Keratinocyte (primary cell): ENCODE data around the gene LYZL4. TPM values are rescaled to one million over a fixed set of nuclear protein-coding genes. Genes with fewer than 3 reads are reported as not detected.

Experiments used
- DNase-seq: peaks from one replicate; pipeline ENCODE4 v3.0.0-alpha.2; 2011; ENCODE audit warnings: low read depth, missing footprints, low spot score
- FAIRE-seq: peaks from 2 replicates; lab custom pipeline; 2011; peaks lifted over from hg19 to GRCh38; lab: Jason Lieb, UNC
- H2AFZ ChIP-seq: 2 replicates; pipeline ENCODE4 v1.6.0; 2012; ENCODE audit warnings: low read length, control low read depth, inconsistent platforms; ENCODE audit not compliant: control insufficient read depth
- H3K27ac ChIP-seq: 2 replicates; pipeline ENCODE4 v1.5.1; 2011; ENCODE audit warnings: low read length; ENCODE audit not compliant: control insufficient read depth, insufficient read depth
- H3K27me3 ChIP-seq: 3 replicates; pipeline ENCODE4 v1.6.0; 2011; ENCODE audit warnings: low read length; ENCODE audit not compliant: control insufficient read depth, insufficient read depth; ENCODE audit errors: extremely low read depth
- H3K36me3 ChIP-seq, 2 experiments: 2 replicates in 1 of 2; 3 replicates in 1 of 2; pipeline ENCODE4 v1.5.1; 2011; ENCODE audit warnings: low read length in 2 of 2, mild to moderate bottlenecking in 1 of 2; ENCODE audit not compliant: control insufficient read depth in 2 of 2, insufficient read depth in 2 of 2; ENCODE audit errors: extremely low read depth in 1 of 2
- H3K4me1 ChIP-seq: 3 replicates; pipeline ENCODE4 v1.5.1; 2011; ENCODE audit warnings: low read length; ENCODE audit not compliant: control insufficient read depth, insufficient read depth; ENCODE audit errors: extremely low read depth
- H3K4me2 ChIP-seq: 3 replicates; pipeline ENCODE4 v1.6.0; 2011; ENCODE audit warnings: low read depth, low read length; ENCODE audit not compliant: control insufficient read depth, insufficient read depth; ENCODE audit errors: extremely low read depth
- H3K4me3 ChIP-seq, 3 experiments: fragments of 200-600 bp in 1 of 3; sonication (generic) in 1 of 3; 2 replicates in 2 of 3; 3 replicates in 1 of 3; pipeline ENCODE4 v1.5.1; 2011 to 2016; ENCODE audit warnings: low read length in 3 of 3, mild to moderate bottlenecking in 3 of 3, control low read depth in 2 of 3, inconsistent platforms in 1 of 3, low read depth in 1 of 3, mixed read lengths in 1 of 3, mixed run types in 1 of 3, moderate library complexity in 1 of 3; ENCODE audit not compliant: control insufficient read depth in 2 of 3, insufficient read depth in 2 of 3; ENCODE audit errors: extremely low read depth in 1 of 3
- H3K79me2 ChIP-seq: 2 replicates; pipeline ENCODE4 v1.6.0; 2012; ENCODE audit warnings: low read length; ENCODE audit not compliant: control insufficient read depth, insufficient read depth
- H3K9ac ChIP-seq: 3 replicates; pipeline ENCODE4 v1.6.0; 2011; ENCODE audit warnings: low read length; ENCODE audit not compliant: control insufficient read depth, insufficient read depth; ENCODE audit errors: extremely low read depth
- H3K9me1 ChIP-seq: 3 replicates; pipeline ENCODE4 v1.6.0; 2011; ENCODE audit warnings: low read length; ENCODE audit not compliant: control insufficient read depth, insufficient read depth; ENCODE audit errors: extremely low read depth
- H3K9me3 ChIP-seq: 2 replicates; pipeline ENCODE4 v1.5.1; 2012; ENCODE audit warnings: low read depth, low read length; ENCODE audit not compliant: control insufficient read depth
- H4K20me1 ChIP-seq: 3 replicates; pipeline ENCODE4 v1.6.0; 2011; ENCODE audit warnings: low read length; ENCODE audit not compliant: control insufficient read depth, insufficient read depth; ENCODE audit errors: extremely low read depth
- EZH2 ChIP-seq: IDR thresholded peaks from one replicate; pipeline ENCODE4 v1.6.1; 2012; ENCODE audit warnings: inconsistent platforms, mild to moderate bottlenecking, low read length, moderate library complexity
- dilution Hi-C: fragments of 300-500 bp; cut with MboI; formaldehyde crosslinking; loops from one replicate; pipeline ENCODE4 v1.7.0; 2020; ENCODE audit warnings: low sequenced_read_pairs; ENCODE audit not compliant: extremely low pct_ligation_motif_present
- polyA plus RNA-seq, 5 experiments: library from polyadenylated mRNA; depleted of rRNA in 3 of 5; stranded (reverse) in 3 of 5; stranded (forward) in 1 of 5; unstranded in 1 of 5; fragments of >200 nt; gene quantifications; 1 replicate in 1 of 5; 2 replicates in 3 of 5; 3 replicates in 1 of 5; pipeline versions ENCODE4 v1.2.1 to v1.2.3, GENCODE V29; 2011 to 2012; ENCODE audit warnings: missing spikeins in 2 of 5, low read depth in 1 of 5, low replicate concordance in 1 of 5
- TF ChIP-seq, protein P1 (sequence below), 3 experiments: IDR thresholded peaks in 1 of 3; conservative IDR thresholded peaks in 1 of 3; optimal IDR thresholded peaks in 1 of 3; 2 replicates in 2 of 3; 3 replicates in 1 of 3; pipeline versions ENCODE3 to v1.5.1; 2011; ENCODE audit warnings: low read length in 3 of 3, mild to moderate bottlenecking in 3 of 3, moderate library complexity in 2 of 3, control low read depth in 1 of 3, inconsistent platforms in 1 of 3; ENCODE audit not compliant: insufficient read depth in 2 of 3; ENCODE audit errors: extremely low read depth in 1 of 3

The LYZL4 gene
- polyA plus RNA-seq, 1 donor (not counting 4 experiments of a cell fraction or from before 2014, with no cell fraction given): not detected

DNA sequence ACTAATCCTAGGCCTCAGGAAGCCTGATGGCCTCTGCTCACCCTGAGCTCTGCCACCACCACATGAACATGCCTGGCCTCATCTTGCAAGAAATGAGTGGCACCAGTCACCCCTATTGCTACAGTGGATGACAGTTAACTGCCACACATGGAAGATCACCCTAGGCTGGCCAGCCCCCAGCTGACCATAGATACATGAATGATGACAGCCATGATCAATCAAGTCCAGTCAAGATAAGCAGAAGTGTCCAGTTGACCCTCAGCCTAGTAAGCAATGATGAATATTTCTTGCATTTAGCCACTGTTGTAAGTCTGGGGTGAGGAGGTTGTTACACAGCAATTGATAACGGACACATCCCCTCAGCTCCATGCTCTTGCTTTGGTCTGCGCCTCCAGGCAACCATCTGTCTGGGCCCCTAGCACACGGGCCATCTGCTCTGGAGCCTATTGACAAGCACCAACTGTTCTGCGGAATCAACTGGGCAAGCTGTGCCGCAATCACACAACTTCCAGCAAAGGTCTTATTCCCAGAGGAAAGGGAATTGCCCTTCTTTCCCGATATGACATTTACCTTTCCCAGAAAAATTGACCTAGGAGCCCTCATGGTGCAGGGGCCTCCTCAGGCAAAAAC lies 2.2 kb upstream of the LYZL4 start:
- H3K9ac ChIP-seq: no peak overlapping the region
- no peaks in the 10 kb centered on the region for H3K79me2 ChIP-seq
- dilution Hi-C loops: no loop called here
- no peaks in the 10 kb centered on the region for H3K9me3 ChIP-seq
- DNase-seq (no peak), FAIRE-seq (no peak)
- TF ChIP-seq, protein P1, sequence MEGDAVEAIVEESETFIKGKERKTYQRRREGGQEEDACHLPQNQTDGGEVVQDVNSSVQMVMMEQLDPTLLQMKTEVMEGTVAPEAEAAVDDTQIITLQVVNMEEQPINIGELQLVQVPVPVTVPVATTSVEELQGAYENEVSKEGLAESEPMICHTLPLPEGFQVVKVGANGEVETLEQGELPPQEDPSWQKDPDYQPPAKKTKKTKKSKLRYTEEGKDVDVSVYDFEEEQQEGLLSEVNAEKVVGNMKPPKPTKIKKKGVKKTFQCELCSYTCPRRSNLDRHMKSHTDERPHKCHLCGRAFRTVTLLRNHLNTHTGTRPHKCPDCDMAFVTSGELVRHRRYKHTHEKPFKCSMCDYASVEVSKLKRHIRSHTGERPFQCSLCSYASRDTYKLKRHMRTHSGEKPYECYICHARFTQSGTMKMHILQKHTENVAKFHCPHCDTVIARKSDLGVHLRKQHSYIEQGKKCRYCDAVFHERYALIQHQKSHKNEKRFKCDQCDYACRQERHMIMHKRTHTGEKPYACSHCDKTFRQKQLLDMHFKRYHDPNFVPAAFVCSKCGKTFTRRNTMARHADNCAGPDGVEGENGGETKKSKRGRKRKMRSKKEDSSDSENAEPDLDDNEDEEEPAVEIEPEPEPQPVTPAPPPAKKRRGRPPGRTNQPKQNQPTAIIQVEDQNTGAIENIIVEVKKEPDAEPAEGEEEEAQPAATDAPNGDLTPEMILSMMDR (optimal IDR thresholded peaks at IDR 0.05 in 1 of 3, IDR thresholded peaks at IDR 0.05 in 1 of 3, conservative IDR thresholded peaks at IDR 0.05 in 1 of 3; ENCODE audit: extremely low read depth in 1 of 3, insufficient read depth in 2 of 3, low read length in 3 of 3): no peak
- TF ChIP-seq EZH2: no peak
- H3K4me1 ChIP-seq: peaks cover 2% of the 10 kb centered on the region
- peaks cover 10% of the 10 kb centered on the region for H3K27me3 ChIP-seq
- H3K4me3 ChIP-seq: no peak overlapping the region
- no peak overlapping the region for H3K4me2 ChIP-seq
- H3K9me1 ChIP-seq: no peaks in the 10 kb centered on the region
- no peak overlapping the region for H3K27ac ChIP-seq
- no peak overlapping the region for H2AFZ ChIP-seq
- no peaks in the 10 kb centered on the region for H3K36me3 ChIP-seq
- H4K20me1 ChIP-seq: no peaks in the 10 kb centered on the region

DNA sequence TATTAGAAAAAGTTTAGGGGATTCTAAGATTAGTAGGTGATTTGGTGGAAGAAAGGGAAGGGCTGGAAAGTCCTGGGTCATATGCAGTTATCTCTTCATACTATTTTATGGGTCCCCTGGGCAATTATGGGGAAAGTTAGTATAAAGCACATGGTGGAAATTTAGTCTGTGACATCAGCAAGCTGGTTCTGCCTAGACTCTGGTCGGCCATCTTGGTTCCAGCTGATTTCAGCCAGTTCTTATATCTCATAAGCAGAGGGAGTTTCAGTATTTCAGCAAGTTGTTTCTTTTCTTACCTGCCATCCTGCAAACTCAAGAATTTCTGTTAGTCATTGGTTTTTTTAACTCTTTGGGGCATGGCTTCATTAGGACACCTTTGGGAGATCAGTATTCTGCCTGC lies 1.0 kb upstream of the LYZL4 start:
- H3K9me1 ChIP-seq: no peaks in the 10 kb centered on the region
- H3K27me3 ChIP-seq: peaks cover 9% of the 10 kb centered on the region
- H4K20me1 ChIP-seq: no peaks in the 10 kb centered on the region
- TF ChIP-seq, protein P1 (optimal IDR thresholded peaks at IDR 0.05 in 1 of 3, IDR thresholded peaks at IDR 0.05 in 1 of 3, conservative IDR thresholded peaks at IDR 0.05 in 1 of 3; ENCODE audit: extremely low read depth in 1 of 3, insufficient read depth in 2 of 3, low read length in 3 of 3): no peak
- TF ChIP-seq EZH2: no peak
- H3K36me3 ChIP-seq: no peaks in the 10 kb centered on the region
- dilution Hi-C loops: no loop called here
- H3K27ac ChIP-seq: no peak overlapping the region
- no peak overlapping the region for H3K4me2 ChIP-seq
- FAIRE-seq (no peak), DNase-seq (no peak)
- H3K4me3 ChIP-seq: no peak overlapping the region
- H2AFZ ChIP-seq: no peak overlapping the region
- no peak overlapping the region for H3K9ac ChIP-seq
- H3K4me1 ChIP-seq: peaks cover 5% of the 10 kb centered on the region
- no peaks in the 10 kb centered on the region for H3K79me2 ChIP-seq
- no peaks in the 10 kb centered on the region for H3K9me3 ChIP-seq
